Midbrain (tissue), 1 donor: Measurements from ENCODE around the gene USP21.

Source experiments
- DNase-seq: peaks from one replicate; lab custom pipeline; 2025; lab: John Stamatoyannopoulos, UW

The USP21 gene

GRCh38 chr1:161137881-161138280 lies 21.4 kb upstream of the USP21 start:
- no peak for DNase-seq

DNA sequence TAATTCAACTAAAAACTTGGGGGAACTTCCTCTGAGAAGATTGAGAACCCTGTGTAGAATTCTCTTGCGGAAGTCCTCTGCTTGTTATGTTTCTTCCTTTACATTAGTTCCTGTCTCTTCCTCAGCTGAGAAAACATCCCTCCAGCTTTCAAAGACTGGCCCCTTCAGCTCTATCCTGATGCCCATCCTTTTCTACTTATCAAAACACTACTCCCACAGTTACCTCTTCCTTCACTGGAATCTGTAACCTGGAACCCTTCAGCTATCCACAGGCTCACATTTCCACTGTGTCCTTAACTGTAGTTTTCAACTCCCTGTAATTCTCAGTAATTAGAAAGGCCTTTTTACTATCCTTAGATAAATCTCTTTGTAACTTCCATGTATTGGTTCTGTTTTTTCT lies 20.9 kb upstream of the USP21 start:
- no peak for DNase-seq

DNA sequence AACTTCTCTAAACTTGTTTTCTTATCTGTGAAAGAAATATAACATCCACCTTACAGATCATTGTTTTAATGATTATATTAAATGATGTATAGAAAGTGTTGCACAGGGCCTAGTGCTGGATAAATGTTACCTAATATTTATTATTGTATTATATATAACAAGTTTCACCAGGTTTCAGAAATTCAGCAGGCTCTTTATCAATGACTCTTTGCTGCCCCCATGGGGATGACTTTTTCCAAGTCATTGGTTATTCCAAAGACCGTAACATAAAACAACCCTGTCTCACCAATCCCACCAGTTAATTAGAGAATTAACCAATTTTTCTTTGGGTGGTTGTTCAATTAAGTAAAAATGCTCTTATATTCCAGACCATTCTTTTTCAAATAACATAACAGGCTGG lies 19.5 kb upstream of the USP21 start:
- peak; percentile 27 for DNase-seq

DNA sequence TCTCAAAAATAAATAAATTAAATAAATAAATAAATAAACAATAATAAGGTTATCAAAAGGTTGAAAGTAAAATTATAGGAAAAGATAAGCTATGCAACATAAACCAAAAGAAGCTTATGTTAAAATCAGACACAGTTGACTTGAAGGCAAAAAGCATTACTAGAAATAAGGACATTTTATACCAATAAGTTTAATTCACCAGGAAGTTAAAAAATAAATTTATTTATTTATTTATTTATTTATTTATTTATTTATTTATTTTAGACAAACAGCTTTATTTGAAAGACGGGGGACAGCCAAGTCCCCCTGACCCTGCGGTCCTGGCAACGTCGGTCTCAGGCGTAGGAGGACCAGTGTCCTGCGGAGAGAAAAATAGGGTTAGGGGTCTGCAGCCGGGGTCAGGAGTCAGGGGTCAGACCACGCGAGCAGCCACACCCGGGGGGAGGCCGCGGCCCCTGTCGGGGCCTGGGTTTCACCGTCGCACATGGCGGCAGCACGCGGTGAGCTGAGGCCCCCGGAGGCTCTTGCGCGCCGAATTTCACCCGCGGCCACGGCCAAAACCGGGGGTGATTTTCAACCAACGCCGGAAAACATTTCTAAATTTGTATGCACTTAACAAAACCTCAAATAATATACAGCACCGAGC lies 18.4 kb upstream of the USP21 start:
- DNase-seq, result no peak

DNA sequence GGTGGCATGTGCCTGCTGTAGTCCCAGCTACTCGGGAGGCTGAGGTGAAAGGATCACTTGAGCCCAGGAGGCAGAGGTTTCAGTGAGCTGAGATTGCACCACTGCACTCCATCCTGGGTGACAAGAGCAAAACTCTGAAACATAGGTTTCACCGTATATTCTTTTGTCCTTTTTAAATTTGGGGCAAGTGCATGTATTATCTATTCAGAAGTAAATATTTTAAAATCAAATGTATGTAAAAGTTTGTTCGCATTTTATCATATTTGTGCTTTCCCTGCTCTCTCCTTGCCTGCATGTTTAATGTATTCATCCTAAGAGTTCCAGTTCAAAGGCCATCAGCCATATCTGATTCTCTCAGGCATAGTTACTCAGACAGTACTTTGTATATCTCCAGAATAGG lies 13.5 kb upstream of the USP21 start:
- DNase-seq, result no peak

GRCh38 chr1:161153176-161153575 lies 6.1 kb upstream of the USP21 start:
- DNase-seq, result no peak

DNA sequence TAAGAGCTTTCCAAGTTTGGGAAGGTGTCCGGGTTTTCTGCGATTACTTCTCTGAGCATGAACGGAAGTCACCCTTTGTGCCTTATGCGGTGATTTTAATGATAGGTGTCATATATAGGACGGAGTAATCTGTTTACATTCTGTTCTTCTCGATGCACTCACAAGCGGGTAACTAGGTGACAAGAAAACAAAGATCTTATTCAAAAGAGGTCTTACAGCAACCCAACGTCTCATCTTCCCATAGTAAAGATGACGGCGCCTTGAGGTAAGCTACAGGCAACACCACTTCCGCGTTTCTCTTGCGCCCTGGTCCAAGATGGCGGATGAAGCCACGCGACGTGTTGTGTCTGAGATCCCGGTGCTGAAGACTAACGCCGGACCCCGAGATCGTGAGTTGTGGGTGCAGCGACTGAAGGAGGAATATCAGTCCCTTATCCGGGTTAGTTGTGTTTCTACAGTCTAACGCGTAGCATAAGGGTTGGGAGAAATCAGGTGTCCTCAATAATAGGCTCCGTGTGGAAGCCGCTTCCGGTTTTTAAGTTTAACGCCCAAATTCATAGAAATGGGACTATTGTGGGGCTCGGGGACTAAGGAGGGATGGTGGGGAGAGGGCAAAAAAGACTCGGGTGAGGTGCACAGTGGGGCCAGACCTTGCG lies 5.5 kb upstream of the USP21 start, which contains the start of gene UFC1:
TSS of gene UFC1 (plus strand) at position 297 of the 656 bp plus-strand sequence. CDS start at position 317, 20 bp downstream.
- DNase-seq, result peak; percentile 88

DNA sequence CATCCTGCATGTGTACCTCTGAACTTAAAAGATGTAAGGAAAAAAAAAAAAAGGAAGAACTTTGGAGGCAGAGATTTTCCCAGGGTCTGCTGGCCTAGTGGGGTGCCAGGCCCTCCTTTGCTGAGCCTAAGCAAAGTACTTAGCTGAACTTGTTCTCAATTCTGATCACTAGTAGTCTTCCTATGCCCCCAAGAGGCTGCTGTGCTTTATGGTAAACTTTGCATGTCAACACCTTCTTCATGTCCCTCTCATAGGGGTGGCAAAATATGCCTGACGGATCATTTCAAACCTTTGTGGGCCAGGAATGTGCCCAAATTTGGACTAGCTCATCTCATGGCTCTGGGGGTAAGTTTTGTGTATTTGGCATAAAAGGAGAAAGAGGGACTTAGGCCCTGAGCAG lies 1.4 kb upstream of the USP21 start:
- DNase-seq, result no peak

DNA sequence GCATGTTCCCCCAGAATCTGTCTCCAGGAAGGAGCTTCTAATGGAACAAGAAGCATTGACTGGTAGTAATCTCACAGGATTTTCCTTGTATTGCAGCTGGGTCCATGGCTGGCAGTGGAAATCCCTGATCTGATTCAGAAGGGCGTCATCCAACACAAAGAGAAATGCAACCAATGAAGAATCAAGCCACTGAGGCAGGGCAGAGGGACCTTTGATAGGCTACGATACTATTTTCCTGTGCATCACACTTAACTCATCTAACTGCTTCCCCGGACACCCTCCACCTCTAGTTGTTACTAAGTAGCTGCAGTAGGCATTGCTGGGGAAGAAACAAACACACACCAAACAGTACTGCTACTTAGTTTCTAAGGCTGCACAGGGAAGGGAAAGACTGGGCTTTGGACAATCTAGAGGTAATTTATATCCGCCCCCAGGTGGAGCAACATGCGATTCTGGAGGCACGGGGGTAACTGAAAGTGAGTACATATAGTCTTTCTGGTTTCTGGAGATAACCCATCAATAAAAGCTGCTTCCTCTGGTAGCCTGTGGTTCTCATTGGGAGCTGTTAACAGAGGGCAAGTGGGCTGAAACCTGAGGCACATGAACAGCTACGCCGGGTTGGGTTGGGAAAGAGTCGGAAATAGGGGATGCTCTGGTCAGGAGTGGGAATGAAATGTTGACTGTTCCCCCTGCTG lies 837 bp upstream of the USP21 start:
- no peak for DNase-seq

DNA sequence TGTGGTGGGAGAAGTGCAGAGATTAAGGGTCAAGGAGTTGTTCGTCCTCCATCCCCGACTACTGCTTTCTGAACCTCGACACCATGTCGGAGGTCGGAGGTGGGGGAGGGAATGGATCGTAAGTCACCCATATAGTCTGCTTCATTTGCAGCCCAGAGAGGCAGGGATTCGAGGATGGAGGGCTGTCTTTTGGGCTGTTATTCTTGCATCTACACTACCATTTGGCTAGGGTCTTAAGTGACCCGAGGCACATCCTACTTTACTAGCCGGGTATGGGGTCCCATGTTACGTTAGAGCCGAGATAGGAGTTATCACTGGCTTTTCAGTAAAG lies 578 bp downstream of the USP21 start:
- DNase-seq, result peak; percentile 51

DNA sequence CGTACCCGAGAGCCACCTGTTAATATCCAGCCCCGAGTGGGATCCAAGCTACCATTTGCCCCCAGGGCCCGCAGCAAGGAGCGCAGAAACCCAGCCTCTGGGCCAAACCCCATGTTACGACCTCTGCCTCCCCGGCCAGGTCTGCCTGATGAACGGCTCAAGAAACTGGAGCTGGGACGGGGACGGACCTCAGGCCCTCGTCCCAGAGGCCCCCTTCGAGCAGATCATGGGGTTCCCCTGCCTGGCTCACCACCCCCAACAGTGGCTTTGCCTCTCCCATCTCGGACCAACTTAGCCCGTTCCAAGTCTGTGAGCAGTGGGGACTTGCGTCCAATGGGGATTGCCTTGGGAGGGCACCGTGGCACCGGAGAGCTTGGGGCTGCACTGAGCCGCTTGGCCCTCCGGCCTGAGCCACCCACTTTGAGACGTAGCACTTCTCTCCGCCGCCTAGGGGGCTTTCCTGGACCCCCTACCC lies 1.4 kb downstream of the USP21 start:
- DNase-seq, result no peak

DNA sequence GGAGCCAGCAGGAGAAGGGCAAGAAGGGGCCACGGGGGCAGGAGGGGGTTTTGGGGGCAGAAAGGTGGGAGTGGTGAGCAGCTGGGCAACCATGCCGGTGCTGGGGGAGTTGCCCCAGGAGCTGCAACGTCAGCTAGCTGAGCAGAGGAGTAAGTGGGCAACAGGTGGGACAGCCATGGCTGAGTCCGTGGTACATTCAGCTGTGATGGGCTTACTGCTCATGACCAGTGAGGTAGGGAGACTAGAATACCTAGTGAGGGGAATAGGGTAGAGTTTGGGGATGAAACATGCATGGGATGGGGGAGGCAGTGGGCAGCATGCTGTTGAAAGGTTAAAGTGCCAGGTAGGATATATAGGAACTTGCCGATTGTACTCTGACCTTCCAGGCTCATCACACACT lies 2.4 kb downstream of the USP21 start:
- DNase-seq, result no peak

DNA sequence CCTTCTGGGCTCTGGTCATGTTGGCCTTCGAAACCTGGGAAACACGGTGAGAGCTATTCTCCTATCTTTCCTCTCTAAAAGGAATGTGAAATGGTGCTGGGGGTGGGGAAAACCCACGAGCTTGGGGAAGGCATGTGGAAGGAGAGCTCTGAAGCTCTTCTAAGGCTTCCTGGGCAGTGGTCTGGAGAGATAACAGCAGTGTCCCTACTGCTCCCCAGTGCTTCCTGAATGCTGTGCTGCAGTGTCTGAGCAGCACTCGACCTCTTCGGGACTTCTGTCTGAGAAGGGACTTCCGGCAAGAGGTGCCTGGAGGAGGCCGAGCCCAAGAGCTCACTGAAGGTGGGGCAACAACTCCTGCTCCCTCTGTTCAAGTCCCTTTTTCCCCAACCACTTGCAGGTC lies 2.8 kb downstream of the USP21 start:
- DNase-seq, result no peak

- DNase-seq, result no peak
These were observed 3.5 kb downstream of the USP21 start for GRCh38 chr1:161162806-161163205.

GRCh38 chr1:161163793-161164192 lies 4.5 kb downstream of the USP21 start:
- DNase-seq, result no peak

GRCh38 chr1:161164901-161165610 lies 5.8 kb downstream of the USP21 start:
- DNase-seq, result no peak

DNA sequence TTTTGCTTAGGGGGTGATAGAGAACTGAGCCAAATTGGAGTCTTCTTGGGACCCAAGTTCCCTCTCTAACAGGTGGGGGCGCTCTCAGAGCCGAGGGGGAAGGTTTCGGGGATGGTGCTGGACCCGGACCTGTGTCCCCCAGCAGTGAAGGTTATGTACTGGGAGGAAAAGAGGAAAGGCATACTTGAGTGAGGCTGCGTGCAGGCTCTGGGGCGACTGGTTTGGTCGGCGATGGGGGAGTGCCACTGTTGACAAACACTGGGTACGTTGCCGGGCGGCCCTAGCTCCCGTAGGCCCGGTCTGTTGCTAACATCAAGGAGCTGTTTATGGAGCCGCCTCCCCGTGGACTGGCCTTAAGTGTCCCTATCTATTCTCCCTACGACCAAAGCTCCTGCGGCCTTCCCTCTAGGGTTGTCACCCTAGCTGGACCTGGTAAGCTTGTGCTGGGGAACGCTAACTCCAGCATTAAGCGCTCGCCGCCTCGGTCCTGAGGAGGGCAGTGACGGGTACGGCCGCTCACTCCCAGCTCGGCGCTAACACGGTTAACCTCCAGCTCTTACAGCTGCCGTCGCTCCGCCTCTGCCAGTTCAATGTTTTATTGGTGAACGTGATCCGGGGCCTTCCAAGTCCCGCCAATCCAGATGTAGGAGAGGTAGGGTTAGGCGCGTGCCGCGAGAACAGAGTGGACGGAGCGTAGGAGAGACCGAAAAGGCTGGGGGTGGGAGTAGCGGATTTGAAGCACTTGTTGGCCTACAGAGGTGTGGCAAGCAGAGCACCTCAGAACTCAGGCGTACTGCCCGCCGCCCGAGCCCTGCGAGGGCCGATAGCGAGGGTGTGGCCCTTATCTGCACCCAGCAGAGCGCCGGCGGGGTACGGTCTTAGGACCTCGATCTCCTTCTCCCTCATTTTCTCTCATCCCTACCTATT lies 6.7 kb downstream of the USP21 start, which contains the start of gene PPOX:
TSS of gene PPOX (plus strand) at position 685 of the 927 bp plus-strand sequence. CDS start 422 bp downstream, outside the sequence.
- DNase-seq, result peak; percentile 99

DNA sequence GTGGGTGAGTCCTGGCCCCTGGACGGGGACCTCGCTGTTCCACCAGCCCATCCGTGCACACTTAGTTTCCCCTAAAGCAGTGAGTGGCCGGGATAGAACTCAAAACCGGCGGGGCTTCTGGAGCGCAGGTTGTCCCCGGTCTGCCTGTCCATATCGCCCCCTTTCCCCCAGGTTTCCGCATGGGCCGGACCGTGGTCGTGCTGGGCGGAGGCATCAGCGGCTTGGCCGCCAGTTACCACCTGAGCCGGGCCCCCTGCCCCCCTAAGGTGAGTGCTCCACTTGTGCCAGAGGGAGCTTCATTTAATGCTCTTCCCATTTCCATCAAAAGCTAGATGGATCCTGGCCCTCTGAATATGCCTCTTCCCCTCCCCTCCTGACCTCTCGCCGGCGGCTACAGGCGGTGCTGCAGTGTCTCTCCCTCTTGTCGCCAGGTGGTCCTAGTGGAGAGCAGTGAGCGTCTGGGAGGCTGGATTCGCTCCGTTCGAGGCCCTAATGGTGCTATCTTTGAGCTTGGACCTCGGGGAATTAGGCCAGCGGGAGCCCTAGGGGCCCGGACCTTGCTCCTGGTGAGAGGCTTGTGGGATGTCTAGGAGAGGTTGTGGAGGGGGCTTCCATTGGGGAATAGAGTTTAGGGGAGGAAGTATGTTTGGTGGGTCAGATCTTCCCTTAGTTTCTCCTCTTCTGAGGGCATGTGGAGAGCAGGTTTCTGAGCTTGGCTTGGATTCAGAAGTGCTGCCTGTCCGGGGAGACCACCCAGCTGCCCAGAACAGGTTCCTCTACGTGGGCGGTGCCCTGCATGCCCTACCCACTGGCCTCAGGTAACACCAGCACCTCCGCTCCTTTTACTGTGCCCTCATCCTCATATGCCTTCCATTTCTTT lies 7.6 kb downstream of the USP21 start:
- no peak for DNase-seq

GRCh38 chr1:161168906-161169305 lies 9.6 kb downstream of the USP21 start:
- no peak for DNase-seq

DNA sequence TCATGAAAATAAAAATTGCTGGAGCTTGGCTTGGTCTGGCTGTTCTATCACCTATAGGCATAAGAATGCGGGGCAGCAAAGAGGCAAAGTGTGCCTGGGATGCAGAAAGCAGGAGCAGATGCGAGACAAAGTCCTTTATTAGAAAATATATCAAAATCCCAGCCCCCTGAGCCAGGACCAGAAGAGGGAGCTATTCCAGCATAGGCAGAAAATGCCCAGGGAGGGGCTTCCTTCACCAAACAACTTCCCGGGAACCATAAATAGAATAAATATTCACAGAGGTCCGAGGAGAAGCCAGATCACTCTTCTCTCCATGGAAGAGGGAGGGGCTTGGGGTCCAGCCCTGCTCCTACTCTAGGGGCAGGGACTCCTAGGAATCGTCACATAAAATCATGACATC lies 11.9 kb downstream of the USP21 start:
- no peak for DNase-seq
